Liver (tissue), 9 donors: ENCODE results near the gene DOCK6. TPM values are rescaled to one million over a fixed set of nuclear protein-coding genes. Genes with fewer than 3 reads are reported as not detected.

Experiments used
- DNase-seq: peaks from one replicate; pipeline ENCODE4 v3.0.0-alpha.2; 2017; ENCODE audit warnings: low spot score
- H3K27ac ChIP-seq, 2 donors: one replicate each; pipeline ENCODE4 v1.7.0; 2013; ENCODE audit warnings: inconsistent platforms in 2 of 2, low read length in 2 of 2, control low read depth in 1 of 2, low read depth in 1 of 2, mild to moderate bottlenecking in 1 of 2
- H3K27me3 ChIP-seq, 4 donors: one replicate each; pipeline versions ENCODE4 v1.6.1 to v1.7.0; 2013; ENCODE audit warnings: low read length in 3 of 4, inconsistent platforms in 1 of 4, mild to moderate bottlenecking in 1 of 4, moderate library complexity in 1 of 4; ENCODE audit not compliant: control insufficient read depth in 4 of 4, insufficient read depth in 4 of 4
- H3K36me3 ChIP-seq, 4 donors: one replicate each; pipeline versions ENCODE4 v1.6.1 to v1.7.0; 2013; ENCODE audit warnings: low read length in 3 of 4, mild to moderate bottlenecking in 3 of 4, low read depth in 1 of 4, moderate library complexity in 1 of 4; ENCODE audit not compliant: control insufficient read depth in 4 of 4, insufficient read depth in 3 of 4
- H3K4me1 ChIP-seq, 4 donors: one replicate each; pipeline versions ENCODE4 v1.6.1 to v1.7.0; 2013; ENCODE audit warnings: low read length in 3 of 4, mild to moderate bottlenecking in 3 of 4, moderate library complexity in 1 of 4; ENCODE audit not compliant: control insufficient read depth in 4 of 4, insufficient read depth in 4 of 4
- H3K4me3 ChIP-seq, 3 donors: one replicate each; pipeline versions ENCODE4 v1.6.1 to v1.7.0; 2013; ENCODE audit warnings: low read length in 3 of 3, control low read depth in 1 of 3, low read depth in 1 of 3, mild to moderate bottlenecking in 1 of 3
- H3K9ac ChIP-seq, 2 donors: one replicate each; pipeline ENCODE4 v1.7.0; 2013; ENCODE audit warnings: low read length in 2 of 2, mild to moderate bottlenecking in 2 of 2, moderate library complexity in 2 of 2, control low read depth in 1 of 2, low read depth in 1 of 2
- H3K9me3 ChIP-seq, 4 donors: one replicate each; pipeline versions ENCODE4 v1.6.1 to v1.7.0; 2013; ENCODE audit warnings: low read length in 3 of 4; ENCODE audit not compliant: control insufficient read depth in 4 of 4
- ATF3 ChIP-seq: IDR thresholded peaks from 2 replicates; pipeline ENCODE4 v1.6.1; 2016; ENCODE audit warnings: antibody characterized with exemption
- CTCF ChIP-seq: fragments of 150-350 bp; IDR thresholded peaks from 2 replicates; pipeline ENCODE4 v1.5.1; 2017; ENCODE audit warnings: improper control_type of control experiment, low read depth, low read length; ENCODE audit not compliant: missing input control
- FOXA2 ChIP-seq: IDR thresholded peaks from 2 replicates; pipeline ENCODE4 v1.6.1; 2016; ENCODE audit warnings: antibody characterized with exemption
- GABPA ChIP-seq, 2 donors: IDR thresholded peaks in 1 of 2; conservative IDR thresholded peaks in 1 of 2; 2 replicates each; pipeline ENCODE4 v1.6.1; 2016; ENCODE audit warnings: antibody characterized with exemption in 2 of 2, mild to moderate bottlenecking in 1 of 2, moderate library complexity in 1 of 2
- HNF4A ChIP-seq, 2 donors: conservative IDR thresholded peaks; 2 replicates each; pipeline ENCODE4 v1.6.1; 2016; ENCODE audit warnings: antibody characterized with exemption in 2 of 2, mild to moderate bottlenecking in 2 of 2
- HNF4G ChIP-seq: IDR thresholded peaks from 2 replicates; pipeline ENCODE4 v1.6.1; 2016; ENCODE audit warnings: antibody characterized with exemption
- JUND ChIP-seq, 2 donors: IDR thresholded peaks; 2 replicates each; pipeline ENCODE4 v1.6.1; 2016; ENCODE audit warnings: antibody characterized with exemption in 2 of 2
- MAX ChIP-seq: IDR thresholded peaks from 2 replicates; pipeline ENCODE4 v1.6.1; 2016; ENCODE audit warnings: antibody characterized with exemption
- NR2F2 ChIP-seq: IDR thresholded peaks from 2 replicates; pipeline ENCODE4 v1.6.1; 2016; ENCODE audit warnings: antibody characterized with exemption
- RAD21 ChIP-seq, 2 donors: IDR thresholded peaks; 2 replicates each; pipeline ENCODE4 v1.6.1; 2016; ENCODE audit warnings: antibody characterized with exemption in 2 of 2, mild to moderate bottlenecking in 2 of 2
- SP1 ChIP-seq: IDR thresholded peaks from 2 replicates; pipeline ENCODE4 v1.6.1; 2018; ENCODE audit warnings: antibody characterized with exemption, mild to moderate bottlenecking
- TAF1 ChIP-seq: conservative IDR thresholded peaks from 2 replicates; pipeline ENCODE4 v1.6.1; 2016; ENCODE audit warnings: antibody characterized with exemption, mild to moderate bottlenecking
- ZBTB33 ChIP-seq: IDR thresholded peaks from 2 replicates; pipeline ENCODE4 v1.6.1; 2016; ENCODE audit warnings: antibody characterized with exemption
- WGBS: extraction: QIAGEN DNeasy Blood & Tissue Kit; methylation state at CpG from one replicate; pipeline ENCODE4 v1.1.7; 2013; 5-methylcytosine and 5-hydroxymethylcytosine counted together
- polyA plus RNA-seq, 2 donors: library from polyadenylated mRNA; stranded (reverse) in 1 of 2; unstranded in 1 of 2; fragments of 200-250 nt in 1 of 2; fragments of >200 nt in 1 of 2; fragmentation: Nextera tagmentation in 1 of 2; extraction: Ambion mirVana in 1 of 2; gene quantifications; one replicate each; pipeline versions ENCODE4 v1.2.1 to v1.2.3, GENCODE V29; 2013 to 2015
- total RNA-seq, 2 donors: library from RNA; depleted of rRNA; stranded (reverse); fragments of >200 nt; gene quantifications; one replicate each; pipeline ENCODE4 v1.2.3, GENCODE V29; 2014
- donor health status: healthy.
- donor health status: healthy.
- donor health status: healthy.
- donor health status: healthy.
- donor health status: healthy.

DOCK6 gene
- total and polyA plus RNA-seq, 4 donors = 4.9 to 15.8 (median 13.7) TPM

- DNase-seq = no peak
- Histone ChIP-seq H3K4me3 (peak overlapping the region in 1 of 3 donors; percentile 9), H3K9ac (no peak overlapping the region), H3K27me3 (no peaks in the 10 kb centered on the region), H3K9me3 (no peaks in the 10 kb centered on the region), H3K27ac (peak overlapping the region; percentile 90 to 97), H3K36me3 (peaks cover 0 to 6% (median 3%) of the 10 kb centered on the region in 4 donors), H3K4me1 (peaks cover 12 to 66% (median 46%) of the 10 kb centered on the region in 4 donors)
- no peak for TF ChIP-seq GABPA (IDR thresholded peaks at IDR 0.05 in 1 of 2, conservative IDR thresholded peaks at IDR 0.05 in 1 of 2)
- no peak for TF ChIP-seq CTCF
- TF ChIP-seq HNF4G = no peak
- no peak for TF ChIP-seq ZBTB33
- TF ChIP-seq FOXA2 = no peak
- TF ChIP-seq MAX = no peak
- TF ChIP-seq SP1 = no peak
- no peak for TF ChIP-seq TAF1
- TF ChIP-seq NR2F2 = no peak
- WGBS = 57% methylated on average over 6 of the region's 6 CpGs
These were observed 23.4 kb downstream of the DOCK6 start for GRCh38 chr19:11238781-11239376.

- 90% methylated on average over 11 of the region's 11 CpGs for WGBS
- Histone ChIP-seq H3K4me3 (no peak overlapping the region), H3K36me3 (peaks cover 0 to 7% (median 3%) of the 10 kb centered on the region in 4 donors), H3K27me3 (no peaks in the 10 kb centered on the region), H3K9ac (no peak overlapping the region), H3K27ac (peak overlapping the region; percentile 90 to 97), H3K4me1 (peaks cover 12 to 61% (median 41%) of the 10 kb centered on the region in 4 donors), H3K9me3 (no peaks in the 10 kb centered on the region)
- no peak for DNase-seq
- TF ChIP-seq ZBTB33 (no peak), SP1 (no peak), FOXA2 (no peak), RAD21 (IDR thresholded peaks at IDR 0.05) (no peak)
These were observed 24.3 kb downstream of the DOCK6 start for GRCh38 chr19:11238041-11238440.

- H3K4me1 ChIP-seq = peaks cover 12 to 55% (median 40%) of the 10 kb centered on the region in 4 donors
- no peaks in the 10 kb centered on the region for H3K27me3 ChIP-seq
- peak overlapping the region; percentile 90 to 97 for H3K27ac ChIP-seq
- peak overlapping the region; percentile 10 to 37 for H3K9ac ChIP-seq
- peaks cover under 1 to 12% (median 4%) of the 10 kb centered on the region in 4 donors for H3K36me3 ChIP-seq
- no peaks in the 10 kb centered on the region for H3K9me3 ChIP-seq
- no peak for DNase-seq
- H3K4me3 ChIP-seq = peak overlapping the region in 1 of 3 donors; percentile 12
- 35% methylated on average over 15 of the region's 15 CpGs for WGBS
- TF ChIP-seq ATF3 (no peak), JUND (IDR thresholded peaks at IDR 0.05) (no peak), HNF4A (conservative IDR thresholded peaks at IDR 0.05) (no peak), TAF1 (no peak), CTCF (no peak), HNF4G (no peak)
These were observed 25.0 kb downstream of the DOCK6 start for GRCh38 chr19:11237321-11237720.
